K562 (cell line): ENCODE measurements around the gene MPHOSPH8. TPM values are rescaled to one million over a fixed set of nuclear protein-coding genes. Genes with fewer than 3 reads are reported as not detected.

Source experiments
- ATAC-seq: fragments of 200-7000 bp; cut with Tn5 transposase; 3 replicates; pipeline ENCODE4 v1.9.1; 2020; ENCODE audit warnings: moderate library complexity
- BruUV-seq: library from RNA; stranded (reverse); fragments of 400-500 nt; replicated peaks from 2 replicates; lab custom pipeline; 2021; lab: Mats Ljungman, UMichigan
- CTCF ChIA-PET: fragments of 300-600 bp; formaldehyde crosslinking; extraction: SDS; loops from one replicate; lab custom pipeline; 2021; ENCODE audit warnings: low intra/inter-chr PET ratio; lab: Yijun Ruan, JAX
- POLR2A ChIA-PET: fragments of 300-600, 350-650 bp; sonication (Branson Sonifier 250); formaldehyde crosslinking; extraction: SDS; loops from one replicate; lab custom pipeline; 2021; ENCODE audit warnings: antibody characterized with exemption, inconsistent platforms; lab: Yijun Ruan, JAX
- DNase-seq, 4 experiments: peaks; one replicate each; pipeline versions ENCODE4 v3.0.0 to v3.0.0-alpha.2; 2011 to 2018; ENCODE audit warnings: low spot score in 3 of 4, mixed read lengths in 3 of 4; ENCODE audit errors: extremely low read depth in 1 of 4
- FAIRE-seq: peaks from 2 replicates; lab custom pipeline; 2011; peaks lifted over from hg19 to GRCh38; lab: Jason Lieb, UNC
- H2AFZ ChIP-seq: 2 replicates; pipeline ENCODE4 v1.6.0; 2011; ENCODE audit warnings: low read depth, low read length, control low read depth, inconsistent platforms
- H3K27ac ChIP-seq: fragments of 200-600 bp; 3 replicates; pipeline ENCODE4 v1.8.0; 2011; ENCODE audit warnings: low read depth, mild to moderate bottlenecking, control low read depth, inconsistent platforms, low read length, moderate library complexity, mixed read lengths; ENCODE audit errors: extremely low read depth
- H3K27me3 ChIP-seq, 2 experiments: fragments of 300-600 bp in 1 of 2; 2 replicates in 1 of 2; 3 replicates in 1 of 2; pipeline versions ENCODE4 v1.6.0 to v1.8.0; 2011; ENCODE audit warnings: inconsistent platforms in 2 of 2, low read length in 2 of 2, mild to moderate bottlenecking in 1 of 2, mixed read lengths in 1 of 2, moderate library complexity in 1 of 2; ENCODE audit not compliant: control insufficient read depth in 2 of 2, insufficient read depth in 2 of 2
- H3K36me3 ChIP-seq: fragments of 300-600 bp; 3 replicates; pipeline ENCODE4 v1.8.0; 2011; ENCODE audit warnings: mild to moderate bottlenecking, low read length, inconsistent platforms; ENCODE audit not compliant: control insufficient read depth, insufficient read depth
- H3K4me1 ChIP-seq, 2 experiments: fragments of 200-600 bp in 1 of 2; replicated peaks in 1 of 2; 2 replicates in 1 of 2; 3 replicates in 1 of 2; pipeline versions ENCODE4 v1.5.1 to v1.8.0; 2011; ENCODE audit warnings: inconsistent platforms in 2 of 2, low read length in 2 of 2, mild to moderate bottlenecking in 1 of 2, mixed read lengths in 1 of 2, moderate library complexity in 1 of 2; ENCODE audit not compliant: control insufficient read depth in 2 of 2, insufficient read depth in 2 of 2
- H3K4me2 ChIP-seq: 2 replicates; pipeline ENCODE4 v1.6.1; 2011; ENCODE audit warnings: low read length, control low read depth, inconsistent platforms, mixed read lengths; ENCODE audit not compliant: insufficient read depth
- H3K4me3 ChIP-seq: fragments of 200-600 bp; sonication (generic), shearing (Covaris generic); 2 replicates; pipeline ENCODE4 v1.5.1; 2016; ENCODE audit warnings: control low read depth, inconsistent platforms
- H3K79me2 ChIP-seq: fragments of 200-600 bp; 3 replicates; pipeline ENCODE4 v1.8.0; 2011; ENCODE audit warnings: low read length, inconsistent platforms; ENCODE audit not compliant: control insufficient read depth, insufficient read depth
- H3K9ac ChIP-seq, 2 experiments: 2 replicates each; pipeline versions ENCODE4 v1.6.0 to v1.6.1; 2011; ENCODE audit warnings: low read depth in 2 of 2, low read length in 2 of 2, control low read depth in 1 of 2, inconsistent platforms in 1 of 2, mild to moderate bottlenecking in 1 of 2, mixed read lengths in 1 of 2; ENCODE audit not compliant: insufficient read depth in 1 of 2
- H3K9me1 ChIP-seq: one replicate; pipeline ENCODE4 v1.6.0; 2011; ENCODE audit warnings: inconsistent platforms, mild to moderate bottlenecking, low read length, moderate library complexity; ENCODE audit not compliant: control insufficient read depth, insufficient read depth
- H3K9me3 ChIP-seq: replicated peaks from 2 replicates; pipeline ENCODE4 v1.5.1; 2011; ENCODE audit warnings: low read depth, low read length, inconsistent platforms; ENCODE audit not compliant: control insufficient read depth, insufficient read depth
- H4K20me1 ChIP-seq: replicated peaks from 2 replicates; pipeline ENCODE4 v1.6.1; 2011; ENCODE audit warnings: low read length, inconsistent platforms, mixed read lengths; ENCODE audit not compliant: control insufficient read depth, insufficient read depth
- ARHGAP35 ChIP-seq: fragments of 450-650 bp; IDR thresholded peaks from 2 replicates; pipeline ENCODE4 v1.6.1; 2018; ENCODE audit not compliant: partially characterized antibody
- CEBPG ChIP-seq, 3 experiments: fragments of 200-800 bp in 1 of 3; sonication (Bioruptor generic) in 1 of 3; sonication (generic) in 1 of 3; formaldehyde crosslinking in 1 of 3; IDR thresholded peaks in 2 of 3; conservative IDR thresholded peaks in 1 of 3; 2 replicates each; pipeline versions ENCODE4 v1.6.1 to v1.8.0; 2016 to 2022; ENCODE audit warnings: missing compliant biosample characterization in 2 of 3, missing genetic modification characterization in 2 of 3, mild to moderate bottlenecking in 1 of 3, missing genetic modification reagents in 1 of 3
- ETV5 ChIP-seq: sonication (generic); formaldehyde crosslinking; IDR thresholded peaks from 2 replicates; pipeline ENCODE4 v1.4.0; 2020; ENCODE audit warnings: low read depth, mild to moderate bottlenecking, missing genetic modification reagents
- HNRNPLL ChIP-seq: fragments of 200-400 bp; formaldehyde crosslinking; IDR thresholded peaks from 2 replicates; pipeline ENCODE4 v1.6.1; 2017; ENCODE audit warnings: low read length, low read depth, mild to moderate bottlenecking; ENCODE audit not compliant: poor library complexity, severe bottlenecking
- LCOR ChIP-seq: sonication (generic); formaldehyde crosslinking; IDR thresholded peaks from 2 replicates; pipeline ENCODE4 v1.8.0; 2022; ENCODE audit warnings: mild to moderate bottlenecking, missing genetic modification reagents
- OTX1 ChIP-seq: fragments of 450-650 bp; formaldehyde crosslinking; IDR thresholded peaks from 2 replicates; pipeline ENCODE4 v1.4.0; 2022; ENCODE audit warnings: mild to moderate bottlenecking
- RBM15 ChIP-seq: fragments of 200-400 bp; formaldehyde crosslinking; IDR thresholded peaks from 2 replicates; pipeline ENCODE4 v1.6.1; 2018; ENCODE audit warnings: mild to moderate bottlenecking, low read length, moderate library complexity; ENCODE audit not compliant: insufficient read depth
- SMARCA4 ChIP-seq: fragments of 450-650 bp; IDR thresholded peaks from 2 replicates; pipeline ENCODE4 v1.6.1; 2016
- ZNF398 ChIP-seq: fragments of 250-450 bp; sonication (Bioruptor Pico); IDR thresholded peaks from 2 replicates; pipeline ENCODE4 v1.8.0; 2021; ENCODE audit warnings: moderate library complexity, mild to moderate bottlenecking, inconsistent platforms
- ZNF639 ChIP-seq, 2 experiments: fragments of 200-800 bp in 1 of 2; sonication (Bioruptor generic) in 1 of 2; sonication (generic) in 1 of 2; formaldehyde crosslinking in 1 of 2; IDR thresholded peaks in 1 of 2; conservative IDR thresholded peaks in 1 of 2; 2 replicates each; pipeline versions ENCODE4 v1.5.0 to v1.6.1; 2016 to 2020; ENCODE audit warnings: missing compliant biosample characterization in 1 of 2, missing genetic modification characterization in 1 of 2, missing genetic modification reagents in 1 of 2
- WGBS: fragments of 100-300 bp; shearing (Covaris generic); methylation state at CpG from one replicate; pipeline ENCODE4 v1.1.6; 2016; ENCODE audit warnings: low coverage, mixed read lengths; ENCODE audit not compliant: insufficient coverage; ENCODE audit errors: missing lambda C conversion rate; 5-methylcytosine and 5-hydroxymethylcytosine counted together
- in situ Hi-C: fragments of 300-500 bp; cut with MboI; formaldehyde crosslinking; loops from 4 replicates; pipeline ENCODE4 v1.15.0; 2018; ENCODE audit warnings: inconsistent platforms, mixed read lengths
- intact Hi-C: fragments of 100-400 bp; cut with micrococcal nuclease; formaldehyde crosslinking; loops from 2 replicates; pipeline ENCODE4 v1.14.2; 2022
- polyA plus RNA-seq, 8 experiments: library from polyadenylated mRNA; depleted of rRNA in 4 of 8; stranded (reverse) in 5 of 8; unstranded in 3 of 8; fragments of >200 nt; fragmentation: Nextera tagmentation in 2 of 8; fragmentation: Illumina TruSeq in 1 of 8; extraction: Ambion mirVana in 2 of 8; extraction: Trizol in 1 of 8; gene quantifications; 2 replicates each; pipeline versions ENCODE4 v1.2.1 to v1.2.3, GENCODE V29; 2011 to 2014; ENCODE audit warnings: inconsistent platforms in 1 of 8, missing spikeins in 1 of 8
- total RNA-seq, 7 experiments: library from RNA; depleted of rRNA in 6 of 7; stranded (reverse); fragments of >200 nt in 6 of 7; fragmentation: Illumina TruSeq in 2 of 7; extraction: Trizol in 2 of 7; gene quantifications; 2 replicates each; pipeline versions ENCODE4 v1.2.1 to v1.2.3, GENCODE V29; 2011 to 2021; ENCODE audit warnings: low replicate concordance in 1 of 7
- TF ChIP-seq, protein P1 (sequence below): IDR thresholded peaks from 3 replicates; pipeline ENCODE4 v1.6.1; 2011; ENCODE audit warnings: borderline replicate concordance, mild to moderate bottlenecking, moderate library complexity; ENCODE audit not compliant: insufficient read length; ENCODE audit errors: extremely low read depth

MPHOSPH8 gene
- total and polyA plus RNA-seq, 9 of the 15 experiments (the other 6 are each of a cell fraction or from before 2014, with no cell fraction given), result 10.3 to 24.8 (median 16.6) TPM

DNA sequence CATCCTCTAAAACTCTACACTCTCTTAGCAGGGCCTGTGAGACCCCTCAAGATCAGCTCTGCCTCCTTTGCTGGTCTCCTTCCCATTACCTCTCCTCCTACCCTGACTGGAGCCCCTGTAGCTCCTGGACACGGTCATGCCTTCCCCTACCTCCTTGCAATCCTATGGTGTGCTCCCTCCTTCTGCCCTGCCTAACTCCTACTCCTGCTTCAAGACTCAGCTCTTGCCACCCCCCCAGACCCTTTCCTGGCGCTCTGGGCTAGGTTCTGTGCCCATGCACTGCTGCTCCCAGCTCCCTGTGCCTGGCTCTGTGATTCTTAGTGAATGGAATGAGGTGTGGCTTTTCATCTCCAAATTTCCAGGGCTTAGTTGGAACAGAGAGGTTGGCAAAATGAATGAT is 44.1 kb upstream of the MPHOSPH8 start (continued):
- TF ChIP-seq ETV5 (CRISPR knock-in tag) (no peak), LCOR (CRISPR knock-in tag) (no peak)

- ChIA-PET POLR2A (interaction anchor here (0.6 kb wide), 1 partner anchor 11 kb away, joined by 3 read pairs; no protein-coding TSS in a partner anchor), CTCF (no interaction called here)
- Histone ChIP-seq H3K4me2 (no peak overlapping the region), H3K4me1 (peaks cover 3 to 4% of the 10 kb centered on the region in 2 experiments; a peak in 3 of 5 replicates), H2AFZ (no peak overlapping the region), H3K9ac (no peak overlapping the region), H3K79me2 (no peaks in the 10 kb centered on the region), H3K4me3 (no peak overlapping the region), H3K9me3 (no peaks in the 10 kb centered on the region; the same call in 1 of the 2 replicates), H3K27me3 (no peaks in the 10 kb centered on the region), H3K9me1 (no peaks in the 10 kb centered on the region), H4K20me1 (no peaks in the 10 kb centered on the region), H3K27ac (no peak overlapping the region), H3K36me3 (no peaks in the 10 kb centered on the region)
- intact Hi-C loops, result no loop called here
- in situ Hi-C loops, result no loop called here
- WGBS, result 14% methylated on average over 5 of the region's 5 CpGs
- no peak for FAIRE-seq
- DNase-seq, result no peak
- ATAC-seq, result peak; percentile 15; the same call in 1 of the 3 replicates
- no TSS peak for BruUV-seq
- TF ChIP-seq OTX1 (no peak), RBM15 (no peak), ARHGAP35 (no peak), ZNF398 (CRISPR knock-in tag) (no peak), CEBPG (CRISPR knock-in tag; IDR thresholded peaks at IDR 0.05) (no peak; the same call in 1 of the 2 replicates), CEBPG (tag; conservative IDR thresholded peaks at IDR 0.05 in 1 of 2, IDR thresholded peaks at IDR 0.05 in 1 of 2) (peak in 1 of 2 experiments; percentile 59; a peak in 2 of 4 replicates), ZNF639 (CRISPR knock-in tag; conservative IDR thresholded peaks at IDR 0.05 in 1 of 2, IDR thresholded peaks at IDR 0.05 in 1 of 2) (no peak), HNRNPLL (no peak), SMARCA4 (no peak)
- TF ChIP-seq, protein P1, sequence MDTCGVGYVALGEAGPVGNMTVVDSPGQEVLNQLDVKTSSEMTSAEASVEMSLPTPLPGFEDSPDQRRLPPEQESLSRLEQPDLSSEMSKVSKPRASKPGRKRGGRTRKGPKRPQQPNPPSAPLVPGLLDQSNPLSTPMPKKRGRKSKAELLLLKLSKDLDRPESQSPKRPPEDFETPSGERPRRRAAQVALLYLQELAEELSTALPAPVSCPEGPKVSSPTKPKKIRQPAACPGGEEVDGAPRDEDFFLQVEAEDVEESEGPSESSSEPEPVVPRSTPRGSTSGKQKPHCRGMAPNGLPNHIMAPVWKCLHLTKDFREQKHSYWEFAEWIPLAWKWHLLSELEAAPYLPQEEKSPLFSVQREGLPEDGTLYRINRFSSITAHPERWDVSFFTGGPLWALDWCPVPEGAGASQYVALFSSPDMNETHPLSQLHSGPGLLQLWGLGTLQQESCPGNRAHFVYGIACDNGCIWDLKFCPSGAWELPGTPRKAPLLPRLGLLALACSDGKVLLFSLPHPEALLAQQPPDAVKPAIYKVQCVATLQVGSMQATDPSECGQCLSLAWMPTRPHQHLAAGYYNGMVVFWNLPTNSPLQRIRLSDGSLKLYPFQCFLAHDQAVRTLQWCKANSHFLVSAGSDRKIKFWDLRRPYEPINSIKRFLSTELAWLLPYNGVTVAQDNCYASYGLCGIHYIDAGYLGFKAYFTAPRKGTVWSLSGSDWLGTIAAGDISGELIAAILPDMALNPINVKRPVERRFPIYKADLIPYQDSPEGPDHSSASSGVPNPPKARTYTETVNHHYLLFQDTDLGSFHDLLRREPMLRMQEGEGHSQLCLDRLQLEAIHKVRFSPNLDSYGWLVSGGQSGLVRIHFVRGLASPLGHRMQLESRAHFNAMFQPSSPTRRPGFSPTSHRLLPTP, result no peak
Measured at GRCh38 chr13:19590423-19590822, 43.0 kb upstream of the MPHOSPH8 start.
